ENCODE data around the gene MAP2K7. TPM values are rescaled to one million over a fixed set of nuclear protein-coding genes. Genes with fewer than 3 reads are reported as not detected.

MAP2K7 gene
- total RNA-seq, 6 experiments from 2014 or later: 21.7 to 25.8 (median 22.8) TPM

DNA sequence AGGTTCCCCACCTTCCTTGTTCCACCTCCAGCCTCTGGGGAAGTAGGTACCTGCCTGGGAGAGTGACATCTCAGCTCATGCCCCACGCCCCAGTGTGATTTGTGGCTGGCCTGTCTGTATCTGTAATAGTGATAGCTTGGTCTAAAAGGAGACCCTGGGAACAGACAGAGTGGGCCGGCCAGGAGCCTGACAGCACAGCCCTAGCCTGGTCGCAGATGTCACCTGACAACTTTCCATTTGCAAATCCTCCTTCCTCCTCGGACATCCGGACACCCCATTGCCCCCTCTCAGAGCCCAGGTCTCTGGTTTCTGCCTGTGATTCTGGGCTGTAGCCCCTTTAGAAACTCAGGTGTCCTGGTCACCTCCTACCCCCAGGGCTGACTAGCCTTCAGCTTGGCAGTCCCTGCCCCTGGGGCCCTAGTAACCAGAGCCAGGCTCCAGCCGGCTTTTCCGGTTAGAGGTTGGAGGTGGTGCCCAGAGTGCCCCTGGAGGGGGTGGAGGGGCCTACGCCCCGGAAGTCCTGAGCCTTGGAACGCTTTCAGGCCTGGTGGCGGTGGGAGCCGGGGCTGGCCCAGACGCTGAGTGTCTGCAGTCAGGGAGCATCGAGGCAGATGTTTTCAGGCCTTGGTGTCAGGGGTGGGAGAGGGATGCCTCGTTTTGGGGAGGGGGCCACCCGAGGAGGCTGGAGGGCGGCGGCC is 8.9 kb upstream of the MAP2K7 start:
- no peaks in the 10 kb centered on the region for H3K4me1 Mint-ChIP-seq (ENCODE audit: low read depth)
- H3K27ac Mint-ChIP-seq: no peak overlapping the region
- H3K9me3 Mint-ChIP-seq: no peaks in the 10 kb centered on the region
- no peak for DNase-seq
- H3K4me3 Mint-ChIP-seq: no peak overlapping the region
- no peaks in the 10 kb centered on the region; the same call in 1 of the 2 replicates for H3K36me3 Mint-ChIP-seq (ENCODE audit: low read depth)
- H3K27me3 Mint-ChIP-seq (ENCODE audit: insufficient read depth): no peaks in the 10 kb centered on the region; the same call in 1 of the 2 replicates
- TF ChIP-seq, protein P1, sequence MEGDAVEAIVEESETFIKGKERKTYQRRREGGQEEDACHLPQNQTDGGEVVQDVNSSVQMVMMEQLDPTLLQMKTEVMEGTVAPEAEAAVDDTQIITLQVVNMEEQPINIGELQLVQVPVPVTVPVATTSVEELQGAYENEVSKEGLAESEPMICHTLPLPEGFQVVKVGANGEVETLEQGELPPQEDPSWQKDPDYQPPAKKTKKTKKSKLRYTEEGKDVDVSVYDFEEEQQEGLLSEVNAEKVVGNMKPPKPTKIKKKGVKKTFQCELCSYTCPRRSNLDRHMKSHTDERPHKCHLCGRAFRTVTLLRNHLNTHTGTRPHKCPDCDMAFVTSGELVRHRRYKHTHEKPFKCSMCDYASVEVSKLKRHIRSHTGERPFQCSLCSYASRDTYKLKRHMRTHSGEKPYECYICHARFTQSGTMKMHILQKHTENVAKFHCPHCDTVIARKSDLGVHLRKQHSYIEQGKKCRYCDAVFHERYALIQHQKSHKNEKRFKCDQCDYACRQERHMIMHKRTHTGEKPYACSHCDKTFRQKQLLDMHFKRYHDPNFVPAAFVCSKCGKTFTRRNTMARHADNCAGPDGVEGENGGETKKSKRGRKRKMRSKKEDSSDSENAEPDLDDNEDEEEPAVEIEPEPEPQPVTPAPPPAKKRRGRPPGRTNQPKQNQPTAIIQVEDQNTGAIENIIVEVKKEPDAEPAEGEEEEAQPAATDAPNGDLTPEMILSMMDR (IDR thresholded peaks at IDR 0.05): no peak

DNA sequence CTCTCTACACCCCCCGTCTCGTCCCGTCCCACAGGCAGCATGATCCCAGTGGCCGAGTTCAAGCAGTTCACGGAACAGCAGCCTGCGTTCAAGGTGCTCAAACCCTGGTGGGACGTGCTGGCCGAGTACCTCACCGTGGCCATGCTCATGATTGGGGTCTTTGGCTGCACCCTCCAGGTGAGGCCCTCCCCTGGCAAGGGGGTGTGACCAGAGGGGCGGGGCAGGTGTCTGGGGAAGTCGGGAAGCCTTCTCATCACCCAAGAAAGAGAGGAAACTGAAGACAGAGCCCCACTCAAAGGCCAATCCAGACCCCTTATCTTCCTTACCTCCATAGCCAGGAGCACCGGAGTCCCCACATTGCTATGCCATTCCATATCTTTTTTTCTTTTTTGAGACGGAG is 8.1 kb upstream of the MAP2K7 start:
- no peak overlapping the region for H3K4me3 Mint-ChIP-seq
- TF ChIP-seq, protein P1 (IDR thresholded peaks at IDR 0.05): no peak
- H3K36me3 Mint-ChIP-seq (ENCODE audit: low read depth): no peaks in the 10 kb centered on the region; the same call in 1 of the 2 replicates
- DNase-seq: no peak
- no peaks in the 10 kb centered on the region for H3K4me1 Mint-ChIP-seq (ENCODE audit: low read depth)
- H3K27me3 Mint-ChIP-seq (ENCODE audit: insufficient read depth): no peaks in the 10 kb centered on the region; the same call in 1 of the 2 replicates
- H3K27ac Mint-ChIP-seq: no peak overlapping the region
- H3K9me3 Mint-ChIP-seq: no peaks in the 10 kb centered on the region

DNA sequence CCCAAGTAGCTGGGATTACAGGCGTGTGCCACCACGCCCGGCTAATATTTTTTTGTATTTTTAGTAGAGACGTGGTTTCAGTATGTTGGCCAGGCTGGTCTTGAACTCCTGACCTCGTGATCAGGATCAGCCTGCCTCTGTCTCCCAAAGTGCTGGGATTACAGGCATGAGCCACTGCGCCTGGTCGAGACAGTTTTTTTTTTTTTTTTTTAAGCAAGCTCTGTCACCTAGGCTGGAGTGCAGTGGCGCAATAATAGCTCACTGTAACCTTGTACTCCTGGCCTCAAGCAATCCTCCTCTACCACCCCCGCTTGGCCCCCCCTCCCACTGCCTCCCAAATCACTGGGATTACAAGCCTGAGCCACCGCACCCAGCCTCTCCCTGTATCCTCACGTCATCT is 6.4 kb upstream of the MAP2K7 start:
- Mint-ChIP-seq H3K27me3 (ENCODE audit: insufficient read depth) (no peaks in the 10 kb centered on the region; the same call in 1 of the 2 replicates), H3K4me3 (no peak overlapping the region), H3K36me3 (ENCODE audit: low read depth) (no peaks in the 10 kb centered on the region; the same call in 1 of the 2 replicates), H3K4me1 (ENCODE audit: low read depth) (peaks cover under 1% of the 10 kb centered on the region; the same call in 1 of the 2 replicates), H3K9me3 (no peaks in the 10 kb centered on the region), H3K27ac (no peak overlapping the region)
- no peak for DNase-seq
- TF ChIP-seq, protein P1 (IDR thresholded peaks at IDR 0.05): no peak

DNA sequence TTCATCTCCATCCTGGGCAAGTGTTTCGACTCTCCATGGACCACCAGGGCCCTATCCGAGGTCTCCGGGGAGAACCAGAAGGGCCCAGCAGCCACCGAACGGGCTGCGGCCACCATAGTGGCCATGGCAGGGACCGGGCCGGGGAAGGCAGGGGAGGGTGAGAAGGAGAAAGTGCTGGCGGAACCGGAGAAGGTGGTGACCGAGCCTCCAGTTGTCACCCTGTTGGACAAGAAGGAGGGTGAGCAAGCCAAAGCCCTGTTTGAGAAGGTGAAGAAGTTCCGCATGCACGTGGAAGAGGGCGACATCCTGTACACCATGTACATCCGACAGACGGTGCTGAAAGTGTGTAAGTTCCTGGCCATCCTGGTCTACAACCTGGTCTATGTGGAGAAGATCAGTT is 4.7 kb upstream of the MAP2K7 start:
- no peaks in the 10 kb centered on the region for H3K9me3 Mint-ChIP-seq
- no peaks in the 10 kb centered on the region; the same call in 1 of the 2 replicates for H3K36me3 Mint-ChIP-seq (ENCODE audit: low read depth)
- peaks cover 5% of the 10 kb centered on the region for H3K27me3 Mint-ChIP-seq (ENCODE audit: insufficient read depth)
- TF ChIP-seq, protein P1 (IDR thresholded peaks at IDR 0.05): 0 out of 2 replicates have a peak, but pooled peaks have one; percentile 11
- peaks cover 6% of the 10 kb centered on the region for H3K4me1 Mint-ChIP-seq (ENCODE audit: low read depth)
- H3K4me3 Mint-ChIP-seq: no peak overlapping the region
- no peak for DNase-seq
- no peak overlapping the region for H3K27ac Mint-ChIP-seq

DNA sequence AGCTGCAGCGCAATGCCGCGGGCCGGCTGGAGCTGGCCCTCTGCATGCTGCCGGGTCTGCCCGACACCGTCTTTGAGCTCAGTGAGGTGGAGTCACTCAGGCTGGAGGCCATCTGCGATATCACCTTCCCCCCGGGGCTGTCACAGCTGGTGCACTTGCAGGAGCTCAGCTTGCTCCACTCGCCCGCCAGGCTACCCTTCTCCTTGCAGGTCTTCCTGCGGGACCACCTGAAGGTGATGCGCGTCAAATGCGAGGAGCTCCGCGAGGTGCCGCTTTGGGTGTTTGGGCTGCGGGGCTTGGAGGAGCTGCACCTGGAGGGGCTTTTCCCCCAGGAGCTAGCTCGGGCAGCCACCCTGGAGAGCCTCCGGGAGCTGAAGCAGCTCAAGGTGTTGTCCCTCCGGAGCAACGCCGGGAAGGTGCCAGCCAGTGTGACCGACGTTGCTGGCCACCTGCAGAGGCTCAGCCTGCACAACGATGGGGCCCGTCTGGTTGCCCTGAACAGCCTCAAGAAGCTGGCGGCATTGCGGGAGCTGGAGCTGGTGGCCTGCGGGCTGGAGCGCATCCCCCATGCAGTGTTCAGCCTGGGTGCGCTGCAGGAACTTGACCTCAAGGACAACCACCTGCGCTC is 3.8 kb upstream of the MAP2K7 start:
- TF ChIP-seq, protein P1 (IDR thresholded peaks at IDR 0.05): no peak
- H3K4me1 Mint-ChIP-seq (ENCODE audit: low read depth): peaks cover 11% of the 10 kb centered on the region
- no peak overlapping the region for H3K27ac Mint-ChIP-seq
- no peak for DNase-seq
- H3K27me3 Mint-ChIP-seq (ENCODE audit: insufficient read depth): peaks cover 5% of the 10 kb centered on the region
- no peak overlapping the region for H3K4me3 Mint-ChIP-seq
- H3K9me3 Mint-ChIP-seq: no peaks in the 10 kb centered on the region
- H3K36me3 Mint-ChIP-seq (ENCODE audit: low read depth): peaks cover 3% of the 10 kb centered on the region
